Esophagus squamous epithelium (tissue), 5 donors: ENCODE measurements around the gene NF2. TPM values are rescaled to one million over a fixed set of nuclear protein-coding genes. Genes with fewer than 3 reads are reported as not detected.

Experiments used
- DNase-seq: peaks from one replicate; lab custom pipeline; 2025; lab: John Stamatoyannopoulos, UW
- H3K27ac ChIP-seq, 4 donors: fragments of 200-600 bp; sonication (generic); one replicate each; pipeline ENCODE4 v1.5.1; 2016 to 2019; ENCODE audit warnings: mild to moderate bottlenecking in 1 of 4
- H3K27me3 ChIP-seq, 4 donors: fragments of 200-600 bp; sonication (generic); 1 replicate in 3 of 4; 2 replicates in 1 of 4; pipeline versions ENCODE4 v1.5.1 to v1.6.0; 2017 to 2021; ENCODE audit warnings: antibody characterized with exemption in 1 of 4
- H3K36me3 ChIP-seq, 3 donors: fragments of 200-600 bp; sonication (generic); one replicate each; pipeline ENCODE4 v1.5.1; 2016 to 2019
- H3K4me1 ChIP-seq, 3 donors: fragments of 200-600 bp; sonication (generic); one replicate each; pipeline ENCODE4 v1.5.1; 2017 to 2019
- H3K4me3 ChIP-seq, 4 donors: fragments of 200-600 bp; sonication (generic); 1 replicate in 3 of 4; 2 replicates in 1 of 4; pipeline ENCODE4 v1.5.1; 2016 to 2019; ENCODE audit warnings: mild to moderate bottlenecking in 2 of 4, moderate library complexity in 1 of 4
- H3K9me3 ChIP-seq, 3 donors: fragments of 200-600 bp; sonication (generic); one replicate each; pipeline ENCODE4 v1.5.1; 2016 to 2019
- POLR2A ChIP-seq, 4 donors: fragments of 450-650 bp; IDR thresholded peaks; one replicate each; pipeline ENCODE4 v1.6.1; 2017; ENCODE audit warnings: antibody characterized with exemption in 4 of 4, mild to moderate bottlenecking in 4 of 4, moderate library complexity in 3 of 4
- WGBS, 2 donors: methylation state at CpG; one replicate each; pipeline ENCODE4 v1.1.5; 2018; 5-methylcytosine and 5-hydroxymethylcytosine counted together
- intact Hi-C: fragments of 100-400 bp; cut with DNase I; formaldehyde crosslinking; loops from one replicate; pipeline ENCODE4 v1.15.0; 2022
- total RNA-seq, 4 donors: library from RNA; depleted of rRNA; stranded (reverse); fragments of >200 nt; gene quantifications; one replicate each; pipeline ENCODE4 v1.1.0, GENCODE V29; 2016
- TF ChIP-seq, protein P1 (sequence below), 6 experiments: fragments of 450-650 bp in 4 of 6; fragments of 200-600 bp in 2 of 6; sonication (generic) in 2 of 6; IDR thresholded peaks; one replicate each; pipeline ENCODE4 v1.5.1; 2016 to 2019; ENCODE audit warnings: antibody characterized with exemption in 6 of 6, mild to moderate bottlenecking in 4 of 6, moderate library complexity in 4 of 6
- donor health status: DM: yes; HTN: yes; CAD: no.

The NF2 gene
- total RNA-seq, 4 donors from 2014 or later: 25.8 to 45.3 (median 34.1) TPM

GRCh38 chr22:29710193-29710592, 106.8 kb downstream of the NF2 start:
- Histone ChIP-seq H3K9me3 (no peaks in the 10 kb centered on the region), H3K27ac (no peak overlapping the region), H3K27me3 (peaks cover 0 to 97% (median 0%) of the 10 kb centered on the region in 4 donors), H3K4me3 (no peak overlapping the region), H3K36me3 (no peaks in the 10 kb centered on the region), H3K4me1 (peaks cover 0 to under 1% (median 0%) of the 10 kb centered on the region in 3 donors)
- no peak for DNase-seq
- 55 to 67% methylated on average over 4 to 9 of the region's 15 CpGs for WGBS, 2 donors
- intact Hi-C loops: no loop called here
- TF ChIP-seq, protein P1, sequence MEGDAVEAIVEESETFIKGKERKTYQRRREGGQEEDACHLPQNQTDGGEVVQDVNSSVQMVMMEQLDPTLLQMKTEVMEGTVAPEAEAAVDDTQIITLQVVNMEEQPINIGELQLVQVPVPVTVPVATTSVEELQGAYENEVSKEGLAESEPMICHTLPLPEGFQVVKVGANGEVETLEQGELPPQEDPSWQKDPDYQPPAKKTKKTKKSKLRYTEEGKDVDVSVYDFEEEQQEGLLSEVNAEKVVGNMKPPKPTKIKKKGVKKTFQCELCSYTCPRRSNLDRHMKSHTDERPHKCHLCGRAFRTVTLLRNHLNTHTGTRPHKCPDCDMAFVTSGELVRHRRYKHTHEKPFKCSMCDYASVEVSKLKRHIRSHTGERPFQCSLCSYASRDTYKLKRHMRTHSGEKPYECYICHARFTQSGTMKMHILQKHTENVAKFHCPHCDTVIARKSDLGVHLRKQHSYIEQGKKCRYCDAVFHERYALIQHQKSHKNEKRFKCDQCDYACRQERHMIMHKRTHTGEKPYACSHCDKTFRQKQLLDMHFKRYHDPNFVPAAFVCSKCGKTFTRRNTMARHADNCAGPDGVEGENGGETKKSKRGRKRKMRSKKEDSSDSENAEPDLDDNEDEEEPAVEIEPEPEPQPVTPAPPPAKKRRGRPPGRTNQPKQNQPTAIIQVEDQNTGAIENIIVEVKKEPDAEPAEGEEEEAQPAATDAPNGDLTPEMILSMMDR (IDR thresholded peaks at IDR 0.05): no peak
- TF ChIP-seq POLR2A (IDR thresholded peaks at IDR 0.05): no peak

DNA sequence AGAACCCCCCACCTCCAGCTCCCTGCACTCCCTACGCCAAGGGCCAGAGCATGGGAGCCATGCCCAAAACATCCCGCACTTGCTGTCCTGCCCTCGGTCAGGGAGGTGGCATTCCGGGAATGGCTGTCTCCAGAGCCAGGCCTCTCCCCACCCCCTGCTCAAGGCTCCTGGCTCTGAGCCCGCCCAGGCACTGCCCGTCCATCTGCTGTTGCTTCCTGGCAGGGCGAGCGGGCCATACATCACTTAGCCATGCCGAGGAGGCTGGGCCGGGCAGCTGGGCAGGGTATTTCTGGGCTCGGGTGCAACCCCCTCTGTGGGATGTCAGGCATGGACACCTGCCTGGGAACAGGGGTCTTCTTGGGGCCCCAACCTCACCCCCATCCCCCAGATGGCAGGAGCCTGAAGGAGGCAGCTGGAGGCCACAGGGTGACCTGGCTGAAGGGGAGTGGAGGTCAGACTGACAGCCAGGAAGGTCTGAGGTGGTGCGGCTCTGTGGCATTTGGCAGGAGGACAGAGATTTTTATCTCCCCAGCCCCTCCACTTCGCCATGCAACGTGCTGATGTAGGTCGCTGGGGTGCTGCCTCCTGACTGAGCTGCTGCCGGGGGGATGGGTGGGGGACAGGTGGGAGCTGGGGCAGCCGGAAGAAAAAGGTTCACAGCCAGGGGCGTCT, 107.6 kb downstream of the NF2 start:
- WGBS, 2 donors: 58% methylated on average over 14 of the region's 18 CpGs; no CpG with 5 or more reads in 1 of the 2 donors
- intact Hi-C loops: no loop called here
- Histone ChIP-seq H3K9me3 (no peaks in the 10 kb centered on the region), H3K4me1 (no peaks in the 10 kb centered on the region), H3K36me3 (no peaks in the 10 kb centered on the region), H3K27me3 (peaks cover 0 to 97% (median 0%) of the 10 kb centered on the region in 4 donors), H3K27ac (no peak overlapping the region), H3K4me3 (no peak overlapping the region)
- DNase-seq: no peak
- TF ChIP-seq, protein P1 (IDR thresholded peaks at IDR 0.05): no peak
- no peak for TF ChIP-seq POLR2A (IDR thresholded peaks at IDR 0.05)

DNA sequence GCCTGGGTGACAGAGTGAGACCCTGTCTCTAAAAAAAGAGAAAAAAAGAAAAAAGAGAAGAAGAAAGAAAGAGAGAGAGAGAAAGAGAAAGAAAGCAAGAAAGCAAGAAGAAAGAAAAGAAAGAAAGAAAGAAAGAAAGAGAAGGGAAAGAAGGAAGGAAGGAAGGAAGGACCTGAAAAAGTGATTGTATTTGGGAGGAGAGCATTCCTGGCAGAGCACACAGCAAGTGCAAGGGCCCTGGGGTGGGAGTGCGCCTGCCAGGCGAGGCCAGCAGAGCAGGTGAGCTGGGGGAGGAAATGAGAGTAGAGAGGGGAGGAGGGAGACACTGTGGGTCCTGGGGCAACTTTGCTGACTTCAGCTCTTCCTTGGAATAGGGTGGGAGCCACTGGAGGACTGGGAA, 108.7 kb downstream of the NF2 start:
- H3K9me3 ChIP-seq: no peaks in the 10 kb centered on the region
- DNase-seq: no peak
- intact Hi-C loops: no loop called here
- TF ChIP-seq, protein P1 (IDR thresholded peaks at IDR 0.05): no peak
- no peak for TF ChIP-seq POLR2A (IDR thresholded peaks at IDR 0.05)
- H3K27ac ChIP-seq: no peak overlapping the region
- 64 to 77% methylated on average over 2 of the region's 2 CpGs for WGBS, 2 donors
- H3K4me3 ChIP-seq: no peak overlapping the region
- H3K36me3 ChIP-seq: no peaks in the 10 kb centered on the region
- H3K4me1 ChIP-seq: no peaks in the 10 kb centered on the region
- H3K27me3 ChIP-seq: peaks cover 0 to 97% (median 0%) of the 10 kb centered on the region in 4 donors

DNA sequence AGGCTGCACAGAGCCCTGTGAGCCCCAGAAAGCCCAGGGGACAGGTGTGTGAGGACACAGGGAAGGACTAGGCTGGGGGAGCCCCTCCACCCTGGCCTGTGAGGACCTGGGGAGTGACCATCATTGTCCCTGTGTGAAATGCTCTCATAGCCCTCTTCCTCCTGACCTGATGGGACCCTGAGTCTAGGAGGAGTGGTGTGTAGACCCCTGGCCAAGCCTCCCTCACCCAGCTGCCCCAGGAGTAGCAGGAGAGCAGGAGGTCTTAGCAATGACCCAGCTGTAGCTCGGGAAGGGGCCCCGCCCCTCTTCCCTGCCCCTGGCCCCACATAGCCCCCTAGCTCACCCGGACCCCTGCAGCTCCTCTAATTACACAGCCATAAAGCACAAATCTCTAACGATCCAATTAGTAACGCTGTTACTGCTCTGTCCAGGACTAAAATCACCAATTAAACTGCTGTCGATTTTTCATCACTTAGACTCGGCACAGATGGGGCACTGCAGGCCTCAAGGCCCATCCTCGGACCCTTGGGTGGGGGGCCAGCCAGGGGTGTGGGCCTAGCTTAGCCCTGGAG, 109.8 kb downstream of the NF2 start:
- no peak for DNase-seq
- no peaks in the 10 kb centered on the region for H3K36me3 ChIP-seq
- H3K27me3 ChIP-seq: peaks cover 0 to 97% (median 0%) of the 10 kb centered on the region in 4 donors
- TF ChIP-seq POLR2A (IDR thresholded peaks at IDR 0.05): no peak
- TF ChIP-seq, protein P1 (IDR thresholded peaks at IDR 0.05): no peak
- H3K4me3 ChIP-seq: no peak overlapping the region
- 51 to 60% methylated on average over 2 to 8 of the region's 8 CpGs for WGBS, 2 donors
- H3K4me1 ChIP-seq: no peaks in the 10 kb centered on the region
- intact Hi-C loops: no loop called here
- no peaks in the 10 kb centered on the region for H3K9me3 ChIP-seq
- no peak overlapping the region for H3K27ac ChIP-seq

DNA sequence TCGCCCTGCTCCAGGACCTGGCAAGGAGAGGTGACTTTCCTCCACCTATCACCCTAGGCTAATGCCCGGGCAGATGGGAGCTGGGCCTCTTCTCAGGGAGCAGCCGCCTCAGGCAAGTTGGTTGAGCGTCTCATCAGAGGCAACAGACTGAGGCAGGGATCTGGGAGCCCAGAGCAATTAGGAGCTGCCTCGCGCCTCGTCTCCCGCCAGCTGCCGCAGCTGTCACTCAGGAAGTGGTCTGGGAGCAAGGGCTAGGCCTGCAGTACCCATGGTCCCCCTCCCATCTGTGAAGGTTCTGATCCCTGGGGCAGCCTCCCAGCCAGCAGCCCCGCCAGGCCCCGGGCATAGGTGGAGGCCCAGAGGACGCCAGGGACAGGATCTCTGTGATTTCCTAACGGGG, 111.8 kb downstream of the NF2 start:
- no peaks in the 10 kb centered on the region for H3K36me3 ChIP-seq
- peaks cover 1 to 97% (median 6%) of the 10 kb centered on the region in 4 donors for H3K27me3 ChIP-seq
- peaks cover 0 to 8% (median 7%) of the 10 kb centered on the region in 3 donors for H3K4me1 ChIP-seq
- H3K4me3 ChIP-seq: no peak overlapping the region
- no peak for DNase-seq
- no peaks in the 10 kb centered on the region for H3K9me3 ChIP-seq
- 54% methylated on average over 11 of the region's 13 CpGs; no CpG with 5 or more reads in 1 of the 2 donors for WGBS, 2 donors
- intact Hi-C loops: no loop called here
- no peak overlapping the region for H3K27ac ChIP-seq
- no peak for TF ChIP-seq POLR2A (IDR thresholded peaks at IDR 0.05)
- TF ChIP-seq, protein P1 (IDR thresholded peaks at IDR 0.05): no peak
